Spleen (tissue), 11 donors: Measurements from ENCODE around the gene HOXB9. TPM values are rescaled to one million over a fixed set of nuclear protein-coding genes. Genes with fewer than 3 reads are reported as not detected.

Experiments used
- DNase-seq: peaks from one replicate; pipeline ENCODE4 v3.0.0-alpha.2; 2020
- H3K27ac ChIP-seq, 8 donors: fragments of 200-600 bp; sonication (generic) in 7 of 8; 1 replicate in 4 of 8; 2 replicates in 4 of 8; pipeline versions ENCODE4 v1.5.0 to v1.8.0; 2016 to 2021; ENCODE audit warnings: inconsistent platforms in 4 of 8, mild to moderate bottlenecking in 4 of 8, moderate library complexity in 1 of 8
- H3K27me3 ChIP-seq, 7 donors: fragments of 200-600 bp; sonication (generic) in 6 of 7; replicated peaks in 1 of 7; 1 replicate in 4 of 7; 2 replicates in 3 of 7; pipeline versions ENCODE4 v1.5.0 to v1.8.0; 2016 to 2021; ENCODE audit warnings: inconsistent platforms in 3 of 7, mild to moderate bottlenecking in 1 of 7
- H3K36me3 ChIP-seq, 6 donors: fragments of 200-600 bp; sonication (generic) in 5 of 6; 1 replicate in 4 of 6; 2 replicates in 2 of 6; pipeline versions ENCODE4 v1.5.0 to v1.8.0; 2016 to 2021; ENCODE audit warnings: inconsistent platforms in 2 of 6
- H3K4me1 ChIP-seq, 6 donors: fragments of 200-600 bp; sonication (generic) in 5 of 6; 1 replicate in 3 of 6; 2 replicates in 3 of 6; pipeline versions ENCODE4 v1.5.0 to v1.8.0; 2016 to 2021; ENCODE audit warnings: inconsistent platforms in 3 of 6
- H3K4me3 ChIP-seq, 8 donors: fragments of 200-600 bp; sonication (generic) in 7 of 8; 1 replicate in 4 of 8; 2 replicates in 4 of 8; pipeline versions ENCODE4 v1.5.0 to v1.8.0; 2016 to 2021; ENCODE audit warnings: inconsistent platforms in 4 of 8, mild to moderate bottlenecking in 4 of 8, moderate library complexity in 2 of 8
- H3K9me3 ChIP-seq, 8 donors: fragments of 200-600 bp; sonication (generic) in 7 of 8; 1 replicate in 4 of 8; 2 replicates in 4 of 8; pipeline versions ENCODE4 v1.5.0 to v1.8.0; 2016 to 2021; ENCODE audit warnings: inconsistent platforms in 4 of 8
- CTCF ChIP-seq, 11 experiments: fragments of 200-600 bp in 7 of 11; fragments of 450-650 bp in 4 of 11; sonication (generic) in 4 of 11; IDR thresholded peaks in 8 of 11; conservative IDR thresholded peaks in 3 of 11; 1 replicate in 7 of 11; 2 replicates in 4 of 11; pipeline versions ENCODE4 v1.4.0 to v1.8.0; 2016 to 2021; ENCODE audit warnings: antibody characterized with exemption in 11 of 11, inconsistent platforms in 4 of 11, mild to moderate bottlenecking in 1 of 11
- POLR2A ChIP-seq, 3 donors: fragments of 450-650 bp; IDR thresholded peaks; one replicate each; pipeline ENCODE4 v1.5.1; 2017; ENCODE audit warnings: antibody characterized with exemption in 3 of 3, mild to moderate bottlenecking in 1 of 3
- POLR2AphosphoS5 ChIP-seq, 3 donors: sonication (generic); formaldehyde crosslinking; IDR thresholded peaks; one replicate each; pipeline ENCODE4 v1.5.1; 2017; ENCODE audit warnings: antibody characterized with exemption in 3 of 3
- WGBS, 5 donors: extraction: QIAGEN DNeasy Blood & Tissue Kit in 3 of 5; methylation state at CpG; one replicate each; pipeline versions ENCODE4 v1.1.5 to v1.1.7; 2013 to 2018; 5-methylcytosine and 5-hydroxymethylcytosine counted together
- intact Hi-C: fragments of 100-400 bp; cut with DNase I; formaldehyde crosslinking; loops from one replicate; pipeline ENCODE4 v1.15.0; 2023; ENCODE audit warnings: low total_unique reads
- microRNA-seq, 3 donors: library from miRNA; unstranded; fragments of <30 nt; microRNA quantifications; one replicate each; pipeline versions ENCODE4 to v1.1.0, GENCODE V29; 2019 to 2020
- polyA plus RNA-seq, 3 donors: library from polyadenylated mRNA; stranded (reverse); fragments of 200-250 nt; gene quantifications; one replicate each; pipeline ENCODE4 v1.2.1, GENCODE V29; 2013
- small RNA-seq, 4 donors: library from RNA; depleted of rRNA; stranded (forward); fragments of <200 nt; gene quantifications; one replicate each; pipeline ENCODE3, GENCODE V24; 2016
- total RNA-seq, 7 donors: library from RNA; depleted of rRNA in 3 of 7; stranded (reverse); fragments of >200 nt in 3 of 7; fragmentation: NEBNext Ultra II Directional in 4 of 7; extraction: Animal tissue kit (Norgen Biotek cat#: 25700) in 4 of 7; gene quantifications; one replicate each; pipeline versions ENCODE4 v1.1.0 to v1.2.1, GENCODE V29; 2016 to 2021
- donor health status: healthy with polysubstance abuse.
- donor health status: DM: no; HTN: no; CAD: no; lungs with moderate emphysema.
- donor health status: DM: no; HTN: no; CAD: no.
- donor health status: Bipolar disorder and iron deficiency.
- donor health status: healthy.
- donor health status: DM: no; HTN: no; CAD: no.
- donor health status: DM: yes; HTN: yes; CAD: no.

The HOXB9 gene
- total and polyA plus RNA-seq, 10 donors = 0.10 to 0.50 (median 0.42) TPM; not detected in 5

GRCh38 chr17:48574505-48575065, 51.6 kb downstream of the HOXB9 start:
- H3K36me3 ChIP-seq = no peaks in the 10 kb centered on the region
- intact Hi-C loops = no loop called here
- no peak for TF ChIP-seq CTCF (IDR thresholded peaks at IDR 0.05 in 8 of 11, conservative IDR thresholded peaks at IDR 0.05 in 3 of 11)
- no peak for TF ChIP-seq POLR2AphosphoS5 (IDR thresholded peaks at IDR 0.05)
- TF ChIP-seq POLR2A (IDR thresholded peaks at IDR 0.05) = no peak
- peaks cover 5 to 53% (median 35%) of the 10 kb centered on the region in 6 donors for H3K4me1 ChIP-seq
- peaks cover 0 to 61% (median 28%) of the 10 kb centered on the region in 7 donors for H3K27me3 ChIP-seq
- H3K27ac ChIP-seq = peak overlapping the region in 7 of 8 donors; percentile 58 to 89 (median 83)
- DNase-seq = no peak
- H3K9me3 ChIP-seq = no peaks in the 10 kb centered on the region
- WGBS, 5 donors = 70 to 83% (median 78%) methylated on average over 8 of the region's 8 CpGs
- peak overlapping the region in 2 of 8 donors; percentile 7 to 8 for H3K4me3 ChIP-seq

GRCh38 chr17:48571826-48572417, 54.2 kb downstream of the HOXB9 start:
- H3K4me1 ChIP-seq = peaks cover 0 to 52% (median 24%) of the 10 kb centered on the region in 6 donors
- peak overlapping the region; percentile 42 to 89 (median 72) for H3K27ac ChIP-seq
- 71 to 87% (median 76%) methylated on average over 1 of the region's 1 CpG for WGBS, 5 donors
- TF ChIP-seq CTCF (IDR thresholded peaks at IDR 0.05 in 8 of 11, conservative IDR thresholded peaks at IDR 0.05 in 3 of 11) (no peak), POLR2A (IDR thresholded peaks at IDR 0.05) (no peak), POLR2AphosphoS5 (IDR thresholded peaks at IDR 0.05) (no peak)
- H3K4me3 ChIP-seq = no peak overlapping the region
- intact Hi-C loops = no loop called here
- H3K36me3 ChIP-seq = no peaks in the 10 kb centered on the region
- peaks cover 0 to 60% (median 25%) of the 10 kb centered on the region in 7 donors for H3K27me3 ChIP-seq
- no peaks in the 10 kb centered on the region for H3K9me3 ChIP-seq
- no peak for DNase-seq

Small RNA genes lying within 50 kb of the gene (microRNA-seq; reads per million reads assigned to microRNA genes)
- 0.28 to 1.1 (median 0.36) reads per million in 3 donors for gene MIR196A1

Small RNA genes lying within 50 kb of the gene (small RNA-seq; reads per million reads assigned to genes)
- 0 to 0.14 (median 0.04) reads per million in 4 donors for gene MIR196A1

Other genes with a start within 250 kb of the HOXB9 start
- 10 to 100 TPM; 11.7 to 26.5 (median 20.5) TPM for gene SKAP1, start 196.1 kb downstream of the HOXB9 start, total RNA-seq
- 10 to 100 TPM; 11.5 to 28.9 (median 20.5) TPM for gene SKAP1, start 196.1 kb downstream of the HOXB9 start, polyA plus RNA-seq
- gene HOXB1, start 95.3 kb downstream of the HOXB9 start, total RNA-seq = not detected
- gene HOXB1, start 95.3 kb downstream of the HOXB9 start, polyA plus RNA-seq = under 1 TPM in 1 of 3 donors, not detected in 2; 0.06 TPM
- 10 to 100 TPM in 4 of 7 donors, 1 to 10 TPM in 3; 5.9 to 21.9 (median 10.2) TPM for gene HOXB2, start 81.2 kb downstream of the HOXB9 start, total RNA-seq
- gene HOXB2, start 81.2 kb downstream of the HOXB9 start, polyA plus RNA-seq = 1 to 10 TPM; 7.2 to 8.2 (median 8.0) TPM
- gene HOXB4, start 48.0 kb downstream of the HOXB9 start, total RNA-seq = 1 to 10 TPM; 1.9 to 6.4 (median 3.6) TPM
- gene HOXB4, start 48.0 kb downstream of the HOXB9 start, polyA plus RNA-seq = 1 to 10 TPM; 2.3 to 2.7 (median 2.4) TPM
- 10 to 100 TPM in 4 of 7 donors, 1 to 10 TPM in 3; 6.8 to 23.1 (median 10.4) TPM for gene HOXB3, start 36.1 kb downstream of the HOXB9 start, total RNA-seq
- gene HOXB3, start 36.1 kb downstream of the HOXB9 start, polyA plus RNA-seq = 1 to 10 TPM; 3.6 to 7.8 (median 6.5) TPM
- gene HOXB5, start 32.6 kb downstream of the HOXB9 start, total RNA-seq = 1 to 10 TPM in 3 of 7 donors, under 1 TPM in 4; 0.43 to 2.6 (median 0.67) TPM
- 1 to 10 TPM in 2 of 3 donors, under 1 TPM in 1; 0.91 to 1.5 (median 1.3) TPM for gene HOXB5, start 32.6 kb downstream of the HOXB9 start, polyA plus RNA-seq
- gene HOXB6, start 21.4 kb downstream of the HOXB9 start, total RNA-seq = 1 to 10 TPM; 1.2 to 4.5 (median 3.3) TPM
- 1 to 10 TPM; 1.7 to 3.4 (median 2.1) TPM for gene HOXB6, start 21.4 kb downstream of the HOXB9 start, polyA plus RNA-seq
- gene HOXB7, start 15.3 kb downstream of the HOXB9 start, total RNA-seq = 1 to 10 TPM; 1.3 to 3.5 (median 2.7) TPM
- gene HOXB7, start 15.3 kb downstream of the HOXB9 start, polyA plus RNA-seq = 1 to 10 TPM; 3.2 to 7.5 (median 3.3) TPM
- not detected for gene HOXB8, start 11.1 kb downstream of the HOXB9 start, total RNA-seq
- gene HOXB8, start 11.1 kb downstream of the HOXB9 start, polyA plus RNA-seq = under 1 TPM in 2 of 3 donors, not detected in 1; 0.07 to 0.14 TPM
- gene PRAC1, start 96.2 kb upstream of the HOXB9 start, total RNA-seq = not detected
- not detected for gene PRAC1, start 96.2 kb upstream of the HOXB9 start, polyA plus RNA-seq
- not detected for gene PRAC2, start 96.8 kb upstream of the HOXB9 start, total RNA-seq
- gene PRAC2, start 96.8 kb upstream of the HOXB9 start, polyA plus RNA-seq = not detected
- gene HOXB13, start 102.4 kb upstream of the HOXB9 start, total RNA-seq = not detected
- under 1 TPM in 1 of 3 donors, not detected in 2; 0.02 TPM for gene HOXB13, start 102.4 kb upstream of the HOXB9 start, polyA plus RNA-seq
- gene TTLL6, start 190.9 kb upstream of the HOXB9 start, total RNA-seq = not detected
- under 1 TPM in 1 of 3 donors, not detected in 2; 0.04 TPM for gene TTLL6, start 190.9 kb upstream of the HOXB9 start, polyA plus RNA-seq
- 100 to 1,000 TPM; 113 to 167 (median 136) TPM for gene CALCOCO2, start 204.7 kb upstream of the HOXB9 start, total RNA-seq
- gene CALCOCO2, start 204.7 kb upstream of the HOXB9 start, polyA plus RNA-seq = 10 to 100 TPM; 30.1 to 45.7 (median 31.7) TPM